ENCODE measurements around the gene ZNF646. TPM values are rescaled to one million over a fixed set of nuclear protein-coding genes. Genes with fewer than 3 reads are reported as not detected.
"Not testable (repeated sequence)": the region's sequence is repeated elsewhere in the genome, so short reads cannot be mapped to it uniquely, and the experiment has no call there.

Gene ZNF646
- total and polyA plus RNA-seq, 5 donors = 6.4 to 10.3 (median 9.0) TPM

- Histone ChIP-seq H3K4me3 (ENCODE audit: low read length) (no peak overlapping the region), H3K27ac (ENCODE audit: low read length) (no peak overlapping the region), H3K9me3 (ENCODE audit: control insufficient read depth, low read length) (no peaks in the 10 kb centered on the region), H3K4me1 (ENCODE audit: control insufficient read depth, insufficient read depth, low read length) (no peaks in the 10 kb centered on the region), H3K27me3 (ENCODE audit: control insufficient read depth, insufficient read depth) (no peaks in the 10 kb centered on the region)
- WGBS = 56% methylated on average over 4 of the region's 4 CpGs
- intact Hi-C loops (cut with DNase I) = no loop called here
- DNase-seq (peak in 1 of 3 donors; percentile 22), ATAC-seq (no peak)
Observed at GRCh38 chr16:31099860-31100638, 25.8 kb downstream of the ZNF646 start.

DNA sequence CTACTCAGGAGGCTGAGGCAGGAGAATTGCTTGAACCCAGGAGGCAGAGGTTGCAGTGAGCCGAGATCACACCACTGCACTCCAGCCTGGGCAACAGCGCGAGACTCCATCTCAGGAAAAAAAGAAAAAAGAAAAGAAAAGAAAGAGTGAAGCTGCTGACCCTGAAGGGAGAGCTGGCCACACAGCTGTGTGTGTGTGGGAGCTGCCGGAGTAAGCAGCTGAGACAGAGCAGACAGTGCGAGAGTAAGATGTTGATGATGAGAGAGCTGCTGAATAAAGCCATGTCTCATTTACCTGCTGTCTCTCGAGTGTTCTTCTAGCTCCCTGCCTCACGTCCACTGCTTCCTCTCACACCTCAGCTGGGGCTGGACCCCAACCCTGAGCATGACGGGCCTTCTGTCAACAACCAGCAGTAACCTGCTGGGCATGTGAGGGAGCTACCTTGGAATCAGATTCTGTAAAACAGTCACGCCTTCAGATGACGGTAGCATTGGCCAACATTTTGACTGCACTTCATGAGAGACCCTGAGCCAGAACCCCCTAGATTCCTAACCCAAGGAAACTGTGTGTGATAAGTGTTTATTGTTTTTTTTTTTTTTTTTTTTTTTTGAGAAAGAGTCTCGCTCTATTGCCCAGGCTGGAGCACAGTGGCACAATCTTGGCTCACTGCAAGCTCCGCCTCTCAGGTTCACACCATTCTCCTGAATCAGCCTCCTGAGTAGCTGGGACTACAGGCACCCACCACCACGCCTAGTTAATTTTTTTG is 26.8 kb downstream of the ZNF646 start:
- peak in 1 of 3 donors; percentile 21 for DNase-seq
- H3K4me3 ChIP-seq (ENCODE audit: low read length); intact Hi-C loops (cut with DNase I); H3K27ac ChIP-seq (ENCODE audit: low read length); H3K4me1 ChIP-seq (ENCODE audit: control insufficient read depth, insufficient read depth, low read length); H3K9me3 ChIP-seq (ENCODE audit: control insufficient read depth, low read length); H3K27me3 ChIP-seq (ENCODE audit: control insufficient read depth, insufficient read depth); ATAC-seq: not testable (repeated sequence)
- WGBS = 72% methylated on average over 13 of the region's 13 CpGs

DNA sequence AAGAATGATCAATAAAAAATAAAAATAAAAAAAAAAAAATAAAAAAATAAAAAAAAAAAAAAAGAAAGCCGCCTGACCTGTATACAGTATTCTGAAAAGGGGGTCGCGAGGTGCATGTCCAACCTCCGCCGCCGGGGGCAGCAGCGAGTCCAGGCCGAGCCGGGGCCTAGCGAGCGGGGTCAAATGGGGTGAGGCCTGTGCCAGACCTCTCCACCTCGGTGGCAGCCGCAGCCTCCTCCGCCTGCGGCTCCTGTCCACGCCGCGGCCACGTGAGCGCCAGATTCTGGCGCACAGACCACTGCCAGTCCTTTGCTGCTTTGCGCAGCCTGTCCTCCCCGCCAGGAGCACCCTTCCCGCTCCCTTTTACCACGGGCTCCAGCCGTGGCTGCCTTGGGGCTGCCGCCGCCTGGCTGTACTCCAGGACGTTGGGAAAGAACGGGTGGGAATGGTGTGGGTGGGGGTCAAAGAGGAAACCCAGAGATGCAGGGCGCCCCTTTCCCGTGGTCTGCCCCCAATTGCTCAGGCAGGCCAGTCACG is 31.5 kb downstream of the ZNF646 start:
- Histone ChIP-seq H3K4me3 (ENCODE audit: low read length) (no peak overlapping the region), H3K4me1 (ENCODE audit: control insufficient read depth, insufficient read depth, low read length) (peaks cover 2% of the 10 kb centered on the region), H3K27me3 (ENCODE audit: control insufficient read depth, insufficient read depth) (no peaks in the 10 kb centered on the region), H3K9me3 (ENCODE audit: control insufficient read depth, low read length) (no peaks in the 10 kb centered on the region), H3K27ac (ENCODE audit: low read length) (peak overlapping the region; percentile 71)
- 15% methylated on average over 33 of the region's 33 CpGs for WGBS
- intact Hi-C loops (cut with DNase I) = no loop called here
- ATAC-seq (peak; percentile 82 to 83), DNase-seq (peak; percentile 88 to 96 (median 96))

GRCh38 chr16:31106509-31107464 is 32.6 kb downstream of the ZNF646 start:
- Histone ChIP-seq H3K27me3 (ENCODE audit: control insufficient read depth, insufficient read depth) (no peaks in the 10 kb centered on the region), H3K27ac (ENCODE audit: low read length) (no peak overlapping the region), H3K9me3 (ENCODE audit: control insufficient read depth, low read length) (no peaks in the 10 kb centered on the region), H3K4me1 (ENCODE audit: control insufficient read depth, insufficient read depth, low read length) (peaks cover 2% of the 10 kb centered on the region), H3K4me3 (ENCODE audit: low read length) (no peak overlapping the region)
- DNase-seq = peak in 1 of 3 donors; percentile 40
- no peak for ATAC-seq
- intact Hi-C loops (cut with DNase I) = no loop called here
- WGBS = 93% methylated on average over 28 of the region's 28 CpGs

GRCh38 chr16:31107465-31107867 is 33.2 kb downstream of the ZNF646 start:
- H3K9me3 ChIP-seq (ENCODE audit: control insufficient read depth, low read length) = no peaks in the 10 kb centered on the region
- H3K4me1 ChIP-seq (ENCODE audit: control insufficient read depth, insufficient read depth, low read length) = peaks cover 2% of the 10 kb centered on the region
- intact Hi-C loops (cut with DNase I) = no loop called here
- WGBS = 94% methylated on average over 6 of the region's 6 CpGs
- no peak overlapping the region for H3K27ac ChIP-seq (ENCODE audit: low read length)
- no peaks in the 10 kb centered on the region for H3K27me3 ChIP-seq (ENCODE audit: control insufficient read depth, insufficient read depth)
- H3K4me3 ChIP-seq (ENCODE audit: low read length) = no peak overlapping the region
- DNase-seq (peak in 2 of 3 donors; percentile 12 to 22), ATAC-seq (no peak)

- Histone ChIP-seq H3K4me3 (ENCODE audit: low read length) (peak within 1 kb of the TSS; percentile 74), H3K4me1 (ENCODE audit: control insufficient read depth, insufficient read depth, low read length) (peaks cover 6% of the 10 kb centered on the region), H3K27ac (ENCODE audit: low read length) (peak within 1 kb of the TSS; percentile 85), H3K27me3 (ENCODE audit: control insufficient read depth, insufficient read depth) (no peaks in the 10 kb centered on the region), H3K9me3 (ENCODE audit: control insufficient read depth, low read length) (no peaks in the 10 kb centered on the region)
- 4% methylated on average over 68 of the region's 68 CpGs for WGBS
- DNase-seq = peak; percentile 85 to 93 (median 93)
- peak; percentile 88 to 89 for ATAC-seq
- intact Hi-C loops (cut with DNase I) = no loop called here
Observed at GRCh38 chr16:31108035-31108793, 34.0 kb downstream of the ZNF646 start, which contains the start of gene BCKDK. BCKDK (plus strand) TSS chr16:31108386; CDS start chr16:31109224, 838 bp downstream.

GRCh38 chr16:31108794-31109558 is 34.8 kb downstream of the ZNF646 start:
- H3K27ac ChIP-seq (ENCODE audit: low read length) = peak overlapping the region; percentile 85
- no peaks in the 10 kb centered on the region for H3K9me3 ChIP-seq (ENCODE audit: control insufficient read depth, low read length)
- DNase-seq = peak in 1 of 3 donors; percentile 54
- H3K4me1 ChIP-seq (ENCODE audit: control insufficient read depth, insufficient read depth, low read length) = peaks cover 7% of the 10 kb centered on the region
- H3K27me3 ChIP-seq (ENCODE audit: control insufficient read depth, insufficient read depth) = no peaks in the 10 kb centered on the region
- intact Hi-C loops (cut with DNase I) = no loop called here
- peak overlapping the region; percentile 74 for H3K4me3 ChIP-seq (ENCODE audit: low read length)
- 37% methylated on average over 57 of the region's 57 CpGs for WGBS
- peak in 1 of 2 donors; percentile 5 for ATAC-seq

- Histone ChIP-seq H3K4me3 (ENCODE audit: low read length) (no peak overlapping the region), H3K27ac (ENCODE audit: low read length) (no peak overlapping the region), H3K9me3 (ENCODE audit: control insufficient read depth, low read length) (no peaks in the 10 kb centered on the region), H3K4me1 (ENCODE audit: control insufficient read depth, insufficient read depth, low read length) (peaks cover 7% of the 10 kb centered on the region), H3K27me3 (ENCODE audit: control insufficient read depth, insufficient read depth) (no peaks in the 10 kb centered on the region)
- ATAC-seq (no peak), DNase-seq (peak in 1 of 3 donors; percentile 55)
- intact Hi-C loops (cut with DNase I) = no loop called here
- WGBS = 92% methylated on average over 12 of the region's 12 CpGs
Observed at GRCh38 chr16:31109622-31110021, 35.4 kb downstream of the ZNF646 start.
